GM12801 (cell line): ENCODE measurements around the gene MREG.

Experiments used
- CTCF ChIP-seq: IDR thresholded peaks from one replicate; pipeline ENCODE4 v1.5.1; 2011; ENCODE audit warnings: control low read depth; ENCODE audit not compliant: insufficient read length; ENCODE audit errors: extremely low read depth

MREG gene

GRCh38 chr2:215911301-215912085 lies 101.9 kb downstream of the MREG start:
- no peak for TF ChIP-seq CTCF

GRCh38 chr2:215910180-215910579 lies 103.2 kb downstream of the MREG start:
- no peak for TF ChIP-seq CTCF

- TF ChIP-seq CTCF = no peak
Observed at GRCh38 chr2:215907147-215907546, 106.2 kb downstream of the MREG start.

GRCh38 chr2:215906458-215906857 lies 106.9 kb downstream of the MREG start:
- no peak for TF ChIP-seq CTCF

- TF ChIP-seq CTCF = no peak
Observed at GRCh38 chr2:215905691-215906090, 107.7 kb downstream of the MREG start.

- no peak for TF ChIP-seq CTCF
Observed at GRCh38 chr2:215904101-215904500, 109.2 kb downstream of the MREG start.

- no peak for TF ChIP-seq CTCF
Observed at GRCh38 chr2:215903203-215903602, 110.1 kb downstream of the MREG start.

- no peak for TF ChIP-seq CTCF
Observed at GRCh38 chr2:215901796-215902195, 111.6 kb downstream of the MREG start.
